Measurements from ENCODE around the gene KIF19.

KIF19 gene

GRCh38 chr17:74367206-74367605 lies 41.2 kb downstream of the KIF19 start, which contains the start of gene GPR142:
TSS of gene GPR142 (plus strand) at chr17:74367506. CDS start at chr17:74369541, 2,035 bp downstream.
- no peak for DNase-seq

DNA sequence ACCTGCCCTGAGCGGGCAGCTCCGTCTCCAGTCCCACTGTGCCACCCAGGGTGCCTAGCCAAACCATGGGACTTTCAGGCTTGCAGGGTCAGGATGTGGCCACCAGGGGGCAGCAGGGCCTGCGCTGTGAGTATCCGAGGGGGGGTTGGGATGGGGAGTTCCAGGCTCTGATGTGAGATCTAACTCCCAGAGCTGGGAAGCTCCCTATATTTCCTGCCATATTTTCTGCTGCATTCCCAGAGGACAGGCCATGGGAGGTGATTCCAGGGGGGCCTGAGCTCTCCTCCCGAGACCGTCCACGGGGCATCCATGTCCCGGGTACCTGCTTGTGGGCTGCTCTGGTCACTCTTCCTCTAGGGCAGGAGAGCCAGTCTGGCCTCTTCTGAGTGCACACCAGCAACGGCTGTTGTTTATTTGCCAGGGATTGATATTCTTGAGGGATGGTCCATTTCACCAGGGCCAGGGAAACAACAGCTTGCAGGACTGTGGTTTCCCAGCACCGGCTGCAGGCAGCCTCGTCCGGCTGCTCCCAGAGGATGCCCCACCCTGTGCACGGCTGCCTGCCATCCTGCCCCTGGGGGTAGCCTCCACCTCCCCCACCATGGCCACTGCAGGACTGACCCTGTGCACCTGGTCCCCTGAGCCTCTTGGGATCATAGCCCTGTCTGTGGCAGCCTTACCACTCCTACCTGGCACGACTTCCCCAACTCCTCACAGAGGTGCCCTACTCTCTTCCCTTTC lies 42.5 kb downstream of the KIF19 start:
- DNase-seq = peak; percentile 79

GRCh38 chr17:74369221-74369620 lies 43.2 kb downstream of the KIF19 start:
- peak; percentile 52 for DNase-seq

GRCh38 chr17:74369665-74370490 lies 43.9 kb downstream of the KIF19 start:
- no peak for DNase-seq

- DNase-seq = no peak
Observed at GRCh38 chr17:74371653-74372147, 45.7 kb downstream of the KIF19 start.

- no peak for DNase-seq
Observed at GRCh38 chr17:74372426-74372825, 46.4 kb downstream of the KIF19 start.

DNA sequence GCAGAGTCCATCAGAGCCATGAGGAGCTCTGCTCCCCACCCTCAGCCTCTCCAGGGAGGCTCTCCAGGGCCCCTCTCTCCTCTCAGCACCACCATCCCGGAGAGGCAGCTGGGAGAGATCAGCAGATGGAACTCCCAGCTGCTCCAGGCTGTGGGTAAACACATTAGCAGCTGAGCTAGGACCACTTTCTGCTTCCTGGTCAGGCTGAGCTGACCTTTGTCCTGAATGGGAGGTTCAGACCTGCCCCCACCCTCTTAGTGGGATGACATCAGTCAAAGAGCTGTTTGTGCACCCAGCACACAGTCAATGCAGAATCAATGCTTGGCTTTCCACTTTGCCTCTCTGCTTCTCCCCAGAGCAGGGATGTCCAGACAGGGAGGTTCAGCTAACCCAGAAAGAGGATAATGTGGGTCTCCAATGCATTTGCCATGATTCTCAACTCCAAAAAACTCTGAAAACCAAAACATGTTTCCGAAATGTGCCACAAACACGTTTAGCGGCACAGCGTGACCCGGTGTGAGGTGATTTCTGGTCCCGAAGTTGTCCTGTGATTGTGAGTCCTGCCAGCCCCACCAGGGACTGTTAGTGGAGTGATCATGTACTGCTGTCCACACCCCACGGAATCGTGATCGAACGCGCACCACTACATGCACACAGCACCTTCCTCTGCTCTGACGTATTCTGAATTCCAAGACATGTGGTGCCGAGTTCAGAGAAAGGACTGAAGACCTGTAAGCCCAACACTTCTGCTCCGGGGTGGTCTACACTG lies 48.0 kb downstream of the KIF19 start:
- no peak for DNase-seq

DNA sequence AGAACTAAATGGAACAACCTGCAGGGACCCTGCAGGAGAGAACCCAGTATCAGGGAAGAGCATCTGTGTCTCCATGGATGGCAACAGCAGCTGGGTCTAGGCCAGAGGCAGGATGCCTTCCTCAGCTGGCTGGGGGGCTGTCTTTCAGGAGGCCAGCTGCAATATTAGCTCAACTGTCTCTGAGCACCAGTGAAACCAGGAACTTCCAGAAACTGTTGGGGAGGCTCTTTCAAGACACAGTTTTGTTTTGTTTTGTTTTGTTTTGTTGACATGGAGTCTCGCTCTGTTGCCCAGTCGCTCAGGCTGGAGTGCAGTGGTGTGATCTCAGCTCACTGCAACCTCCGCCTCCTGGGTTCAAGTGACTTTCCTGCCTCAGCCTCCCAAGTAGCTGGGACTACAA lies 48.8 kb downstream of the KIF19 start:
- DNase-seq = no peak

DNA sequence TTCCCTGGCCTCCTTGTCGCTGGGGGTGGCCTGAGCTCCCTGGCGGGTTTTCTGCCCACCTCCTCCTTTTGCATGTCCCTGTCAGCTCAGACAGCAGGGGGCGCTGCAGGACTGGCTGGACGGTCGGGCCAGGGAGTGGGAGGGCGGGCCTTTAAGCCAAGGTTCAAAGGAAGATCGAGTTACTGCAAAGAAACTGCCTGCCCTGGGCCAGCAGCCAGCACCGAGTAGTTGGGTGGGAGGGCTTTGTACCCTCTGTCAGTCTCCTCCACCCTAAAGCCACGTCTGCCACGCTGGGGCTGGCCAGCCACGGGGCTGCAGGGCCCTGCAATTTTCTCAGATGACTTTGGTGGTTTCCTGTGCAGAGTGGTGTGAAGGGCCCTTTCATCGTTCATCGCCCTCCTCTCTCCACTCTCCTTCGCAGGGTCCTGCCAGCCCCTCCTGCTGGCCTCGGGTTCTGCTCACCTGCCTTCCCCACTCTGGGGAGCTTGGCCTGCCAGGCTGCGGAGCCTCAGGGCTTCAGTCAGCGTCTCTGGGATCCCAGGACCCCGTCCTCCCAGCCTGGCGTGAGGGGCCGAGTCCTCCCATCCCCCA lies 53.6 kb downstream of the KIF19 start:
- peak; percentile 96 for DNase-seq

- DNase-seq = peak; percentile 80
Observed at GRCh38 chr17:74380086-74380958, 54.3 kb downstream of the KIF19 start.

DNA sequence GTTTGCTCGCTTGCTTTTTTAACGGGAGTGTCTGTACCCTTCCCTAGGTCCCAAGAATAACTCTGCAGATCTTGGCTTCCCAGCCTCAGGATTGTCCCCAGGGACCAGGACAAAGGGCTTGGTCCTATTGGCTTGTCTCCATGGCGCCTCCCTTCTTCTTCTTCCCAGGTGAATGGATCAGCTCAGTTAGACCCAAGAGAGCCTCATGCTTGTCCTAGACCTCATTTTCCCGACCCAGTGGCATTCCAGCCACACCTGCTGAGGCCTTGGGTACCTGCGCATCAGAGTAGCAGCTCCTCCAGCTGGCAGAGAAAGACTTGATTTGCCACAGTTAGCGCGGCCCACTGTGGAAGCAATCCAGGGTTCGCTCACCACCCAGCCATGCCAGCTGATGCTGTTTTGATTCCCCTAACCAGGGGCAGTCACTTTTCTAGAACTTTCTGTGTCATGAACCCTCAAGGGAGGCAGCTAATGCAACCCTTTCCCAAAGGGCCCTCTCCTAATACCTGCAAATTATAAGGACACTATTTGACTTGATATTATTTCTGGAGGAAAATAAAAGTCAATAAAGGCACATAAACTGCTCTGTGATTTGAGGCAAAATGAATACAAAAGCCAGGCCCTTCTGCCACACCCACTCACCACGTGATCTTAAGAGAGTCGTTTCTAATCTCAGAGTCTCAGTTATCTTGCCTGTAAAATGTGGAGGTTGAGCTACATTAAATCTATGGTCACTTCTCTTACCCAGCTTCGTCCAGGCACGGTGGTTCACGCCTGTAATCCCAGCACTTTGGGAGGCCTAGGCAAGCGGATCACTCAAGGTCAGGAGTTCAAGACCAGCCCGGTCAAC lies 55.2 kb downstream of the KIF19 start:
- no peak for DNase-seq

DNA sequence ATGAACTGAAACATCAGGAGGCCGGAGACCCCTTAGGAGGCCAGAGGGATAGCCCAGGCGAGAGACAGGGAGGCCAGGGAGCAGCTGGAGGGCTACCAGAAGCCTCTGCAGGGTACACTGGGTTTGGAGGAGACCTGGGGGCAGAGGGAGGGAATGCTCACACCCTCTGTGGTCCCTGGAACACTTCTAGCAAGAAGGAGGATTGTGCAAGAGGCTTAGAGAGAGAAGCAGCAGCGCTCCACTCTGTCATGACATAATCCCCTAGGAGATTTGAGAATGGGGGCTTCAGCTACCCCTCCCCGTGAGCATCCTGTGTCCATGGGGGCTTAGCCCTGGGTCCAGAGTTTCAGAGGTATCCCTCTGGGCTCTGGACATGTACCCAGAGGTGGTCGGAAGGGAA lies 57.1 kb downstream of the KIF19 start:
- no peak for DNase-seq

GRCh38 chr17:74385201-74385600 lies 59.2 kb downstream of the KIF19 start:
- no peak for DNase-seq

DNA sequence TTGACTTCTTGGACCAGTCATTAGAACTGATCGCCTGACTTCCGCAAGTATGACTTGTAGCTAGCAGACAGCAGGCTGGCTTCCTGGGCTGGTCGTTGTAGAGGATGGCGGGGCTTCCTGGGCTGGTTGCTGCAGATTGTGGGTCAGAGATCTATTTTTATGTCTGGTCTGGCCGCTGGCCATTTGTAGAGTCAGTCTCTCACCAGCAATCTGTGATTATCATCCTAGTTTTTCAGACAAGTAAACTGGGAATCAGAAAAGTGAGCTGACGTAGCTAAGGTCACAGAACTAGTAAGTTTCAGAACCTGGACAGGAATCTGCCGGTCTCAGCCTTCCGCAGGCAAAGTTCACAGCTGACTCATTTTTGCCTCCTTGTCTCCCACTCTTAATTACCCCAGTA lies 60.4 kb downstream of the KIF19 start:
- peak; percentile 80 for DNase-seq

DNA sequence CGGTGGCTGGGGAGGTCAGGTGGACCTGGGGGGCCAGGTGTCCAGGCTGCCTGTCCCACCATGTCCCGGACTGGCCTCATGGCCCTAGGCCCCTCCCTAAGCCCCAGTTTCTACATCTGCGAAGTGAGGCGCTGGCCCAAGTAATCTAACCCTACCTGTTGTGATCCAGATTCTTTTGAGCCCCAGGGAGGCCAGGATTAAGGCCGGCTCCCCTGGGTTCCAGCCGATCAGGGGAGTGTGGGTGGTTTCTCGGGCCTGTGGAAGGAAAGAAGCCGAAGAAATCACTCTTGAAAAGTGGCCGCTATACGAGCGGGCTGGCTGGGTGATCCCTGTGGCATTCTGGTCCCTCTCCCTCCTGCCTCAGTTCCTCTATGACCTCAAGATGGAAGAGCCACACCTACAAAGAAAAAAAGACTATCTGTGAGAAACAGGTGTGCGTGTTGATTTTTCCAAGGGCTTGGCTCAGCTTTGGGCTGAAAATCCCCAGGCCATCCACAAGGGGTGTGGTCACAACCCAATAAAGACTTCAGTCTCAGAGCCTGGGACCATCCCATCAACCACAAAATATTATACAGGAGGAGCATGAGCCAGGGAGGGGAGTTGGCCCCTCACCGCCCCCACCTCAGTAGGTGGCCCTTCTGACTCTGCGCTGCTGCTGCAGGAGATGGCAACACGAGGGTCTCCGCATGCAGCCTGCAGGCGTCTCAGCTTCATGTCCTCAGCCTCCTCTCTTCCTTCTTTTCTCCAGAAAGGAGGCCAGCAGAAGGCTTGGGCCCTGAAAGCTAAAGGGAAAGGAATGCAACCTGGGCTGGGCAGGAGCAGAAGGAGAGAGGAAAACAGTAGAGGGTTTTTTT lies 61.6 kb downstream of the KIF19 start:
- DNase-seq = no peak

DNA sequence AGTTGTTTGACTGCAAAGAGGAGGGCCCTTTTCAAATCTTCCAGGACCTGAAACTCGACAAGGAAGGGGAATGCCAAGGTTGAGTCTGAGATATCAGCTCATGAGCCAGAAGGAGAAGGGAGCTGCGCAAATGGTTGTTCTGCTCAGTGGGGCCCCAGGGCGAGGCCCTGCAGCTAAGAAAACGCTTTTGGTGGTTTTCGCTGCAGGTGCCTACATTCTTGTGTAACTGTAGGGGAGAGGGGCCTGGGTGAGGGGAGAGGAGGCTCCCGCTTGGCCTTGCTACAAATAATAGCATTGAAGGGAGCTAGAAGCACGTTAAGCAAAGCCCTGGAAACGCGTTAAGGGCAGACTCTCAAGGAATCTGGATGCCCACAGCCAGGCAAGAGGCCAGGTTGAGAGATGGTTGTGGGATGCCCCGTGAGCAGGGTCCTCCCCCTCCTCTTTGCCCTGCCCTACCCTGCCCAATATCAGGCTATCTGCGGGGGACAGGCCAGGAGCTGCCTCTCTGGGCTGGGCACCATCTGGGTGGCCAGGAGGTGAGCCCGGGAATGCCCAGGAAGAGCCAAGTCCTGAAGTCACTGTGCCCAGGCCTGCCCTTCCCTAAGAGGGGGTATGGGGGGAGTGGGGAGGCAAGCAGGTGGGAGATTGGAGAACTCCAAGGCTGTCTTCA lies 63.2 kb downstream of the KIF19 start:
- DNase-seq = no peak

- no peak for DNase-seq
Observed at GRCh38 chr17:74389937-74390679, 64.1 kb downstream of the KIF19 start.
